Adipocyte (in vitro differentiated cells): Measurements from ENCODE around the gene ZNF284.
A peak's percentile ranks its signal among the peaks of the same experiment; 100 is the strongest.

Source experiments
- DNase-seq: peaks from one replicate; pipeline ENCODE4 v3.0.0-alpha.2; 2015; ENCODE audit warnings: low read depth
- H3K27me3 ChIP-seq: replicated peaks from 2 replicates; pipeline ENCODE4 v1.7.0; 2013; ENCODE audit warnings: mild to moderate bottlenecking, low read length, moderate library complexity; ENCODE audit not compliant: control insufficient read depth, insufficient read depth
- H3K36me3 ChIP-seq: 2 replicates; pipeline ENCODE4 v1.7.0; 2013; ENCODE audit warnings: low read length, mild to moderate bottlenecking, moderate library complexity; ENCODE audit not compliant: control insufficient read depth, insufficient read depth, severe bottlenecking
- H3K4me1 ChIP-seq: 2 replicates; pipeline ENCODE4 v1.7.0; 2013; ENCODE audit warnings: mild to moderate bottlenecking, low read length, moderate library complexity; ENCODE audit not compliant: control insufficient read depth, insufficient read depth
- H3K4me3 ChIP-seq: 2 replicates; pipeline ENCODE4 v1.7.0; 2013; ENCODE audit warnings: mild to moderate bottlenecking, low read length, moderate library complexity
- H3K9ac ChIP-seq: 2 replicates; pipeline ENCODE4 v1.7.0; 2013; ENCODE audit warnings: mild to moderate bottlenecking, low read length, moderate library complexity
- H3K9me3 ChIP-seq: 2 replicates; pipeline ENCODE4 v1.7.0; 2013; ENCODE audit warnings: mild to moderate bottlenecking, low read length, moderate library complexity; ENCODE audit not compliant: control insufficient read depth

ZNF284 gene

GRCh38 chr19:44061038-44061437 is 10.9 kb upstream of the ZNF284 start:
- H3K36me3 ChIP-seq: peaks cover 81% of the 10 kb centered on the region
- no peak overlapping the region for H3K9ac ChIP-seq
- DNase-seq: no peak
- H3K4me1 ChIP-seq: no peaks in the 10 kb centered on the region
- peaks cover 15% of the 10 kb centered on the region for H3K9me3 ChIP-seq
- H3K27me3 ChIP-seq: no peaks in the 10 kb centered on the region
- no peak overlapping the region for H3K4me3 ChIP-seq

GRCh38 chr19:44066305-44066704 is 5.7 kb upstream of the ZNF284 start:
- no peak for DNase-seq
- no peaks in the 10 kb centered on the region for H3K27me3 ChIP-seq
- no peak overlapping the region for H3K9ac ChIP-seq
- peaks cover 45% of the 10 kb centered on the region for H3K9me3 ChIP-seq
- H3K4me1 ChIP-seq: peaks cover 2% of the 10 kb centered on the region
- H3K36me3 ChIP-seq: peaks cover 71% of the 10 kb centered on the region
- H3K4me3 ChIP-seq: peak overlapping the region; percentile 64

- H3K27me3 ChIP-seq: no peaks in the 10 kb centered on the region
Measured at GRCh38 chr19:44069415-44069814, 2.5 kb upstream of the ZNF284 start.

DNA sequence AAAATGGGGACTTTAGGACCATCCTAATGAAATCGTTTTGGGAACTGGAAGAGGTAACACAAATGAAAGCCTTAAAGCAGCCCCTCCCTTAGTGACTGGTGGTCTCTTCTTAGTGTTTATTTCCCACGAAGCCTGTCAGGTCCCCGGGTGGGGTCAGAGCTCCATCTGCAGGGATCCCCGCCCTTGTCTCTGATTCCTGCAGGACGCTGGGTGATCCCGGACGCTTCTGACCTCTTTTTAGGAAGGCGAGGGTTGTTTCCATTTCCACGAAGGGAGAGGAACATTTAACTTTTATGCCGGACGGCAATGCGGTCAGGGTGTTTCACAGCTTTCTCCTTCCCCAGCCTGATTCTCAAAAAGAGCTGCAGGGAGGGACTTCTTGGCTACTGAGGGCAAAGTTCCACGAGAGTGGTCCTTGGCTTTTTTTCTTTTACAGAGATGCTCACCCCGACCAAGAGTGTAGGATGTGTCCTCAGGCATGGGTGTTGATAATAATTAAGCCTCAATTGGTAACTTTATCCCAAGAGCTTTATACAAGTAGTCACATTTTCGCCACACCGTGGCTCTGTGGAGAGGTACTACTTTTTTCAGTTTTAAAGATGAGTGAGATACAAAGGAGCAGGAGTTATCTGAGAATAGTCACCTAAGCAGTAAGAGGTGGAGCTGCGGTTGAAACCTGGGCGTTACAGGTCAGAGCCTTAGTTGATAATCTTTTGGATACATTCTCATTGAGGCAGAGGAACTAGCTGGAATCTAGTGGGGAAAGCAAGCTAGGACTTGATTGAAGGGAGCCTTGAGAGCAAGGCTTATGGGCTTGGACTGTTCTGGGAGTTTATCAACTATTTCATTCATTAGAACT is 813 bp downstream of the ZNF284 start:
- Histone ChIP-seq H3K4me3 (peak overlapping the region; percentile 90), H3K4me1 (peaks cover 11% of the 10 kb centered on the region), H3K27me3 (no peaks in the 10 kb centered on the region), H3K9me3 (peaks cover 12% of the 10 kb centered on the region), H3K9ac (peak overlapping the region; percentile 82), H3K36me3 (peaks cover 9% of the 10 kb centered on the region)
- peak; percentile 38 for DNase-seq

More at GRCh38 chr19:44069415-44069814, 2.5 kb upstream of the ZNF284 start:
- H3K9me3 ChIP-seq: peaks cover 45% of the 10 kb centered on the region
- H3K9ac ChIP-seq: no peak overlapping the region
- no peak for DNase-seq
- H3K4me3 ChIP-seq: no peak overlapping the region
- H3K4me1 ChIP-seq: peaks cover 11% of the 10 kb centered on the region
- H3K36me3 ChIP-seq: peaks cover 39% of the 10 kb centered on the region

DNA sequence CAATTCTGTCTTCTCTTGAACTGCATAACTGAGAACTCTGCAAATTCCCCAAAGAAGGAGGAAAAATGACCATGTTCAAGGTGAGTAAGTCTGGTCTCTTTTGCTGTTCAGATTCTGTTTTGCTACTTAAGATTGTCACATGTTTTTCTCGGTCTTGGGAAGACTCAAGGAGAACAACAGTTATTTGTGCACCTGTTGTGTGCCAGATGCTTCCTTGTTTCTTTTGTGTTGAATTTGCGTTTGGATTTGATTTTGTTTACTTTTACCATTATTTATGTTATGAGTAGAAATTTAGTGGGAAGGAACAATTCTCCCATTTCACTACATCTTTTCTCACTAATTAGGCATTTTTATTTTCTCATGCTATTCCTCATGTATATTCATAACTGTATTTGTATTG is 4.4 kb downstream of the ZNF284 start:
- no peaks in the 10 kb centered on the region for H3K9me3 ChIP-seq
- DNase-seq: no peak
- H3K27me3 ChIP-seq: no peaks in the 10 kb centered on the region
- no peak overlapping the region for H3K9ac ChIP-seq
- H3K36me3 ChIP-seq: peaks cover 21% of the 10 kb centered on the region
- no peak overlapping the region for H3K4me3 ChIP-seq
- H3K4me1 ChIP-seq: peaks cover 9% of the 10 kb centered on the region

DNA sequence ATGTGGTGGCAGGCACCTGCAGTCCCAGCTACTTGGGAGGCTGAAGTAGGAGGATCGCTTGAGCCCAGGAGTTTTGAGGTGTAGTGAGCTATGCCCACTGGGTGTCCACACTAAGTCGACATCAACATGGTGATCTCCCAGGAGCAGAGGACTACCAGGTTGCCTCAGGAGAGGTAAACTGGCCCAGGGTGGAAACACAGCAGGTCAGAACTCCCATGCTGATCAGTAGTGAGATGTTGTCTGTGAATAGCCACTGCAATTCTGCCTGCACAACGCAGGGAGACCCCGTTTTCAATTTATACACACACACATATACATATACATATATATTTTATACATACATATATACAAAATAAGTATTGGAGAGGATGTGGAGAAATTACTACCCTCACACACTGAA is 20.1 kb downstream of the ZNF284 start:
- Histone ChIP-seq H3K4me3 (no peak overlapping the region), H3K36me3 (peaks cover 13% of the 10 kb centered on the region), H3K27me3 (no peaks in the 10 kb centered on the region), H3K9me3 (no peaks in the 10 kb centered on the region), H3K9ac (no peak overlapping the region), H3K4me1 (peaks cover 8% of the 10 kb centered on the region)
- DNase-seq: no peak

DNA sequence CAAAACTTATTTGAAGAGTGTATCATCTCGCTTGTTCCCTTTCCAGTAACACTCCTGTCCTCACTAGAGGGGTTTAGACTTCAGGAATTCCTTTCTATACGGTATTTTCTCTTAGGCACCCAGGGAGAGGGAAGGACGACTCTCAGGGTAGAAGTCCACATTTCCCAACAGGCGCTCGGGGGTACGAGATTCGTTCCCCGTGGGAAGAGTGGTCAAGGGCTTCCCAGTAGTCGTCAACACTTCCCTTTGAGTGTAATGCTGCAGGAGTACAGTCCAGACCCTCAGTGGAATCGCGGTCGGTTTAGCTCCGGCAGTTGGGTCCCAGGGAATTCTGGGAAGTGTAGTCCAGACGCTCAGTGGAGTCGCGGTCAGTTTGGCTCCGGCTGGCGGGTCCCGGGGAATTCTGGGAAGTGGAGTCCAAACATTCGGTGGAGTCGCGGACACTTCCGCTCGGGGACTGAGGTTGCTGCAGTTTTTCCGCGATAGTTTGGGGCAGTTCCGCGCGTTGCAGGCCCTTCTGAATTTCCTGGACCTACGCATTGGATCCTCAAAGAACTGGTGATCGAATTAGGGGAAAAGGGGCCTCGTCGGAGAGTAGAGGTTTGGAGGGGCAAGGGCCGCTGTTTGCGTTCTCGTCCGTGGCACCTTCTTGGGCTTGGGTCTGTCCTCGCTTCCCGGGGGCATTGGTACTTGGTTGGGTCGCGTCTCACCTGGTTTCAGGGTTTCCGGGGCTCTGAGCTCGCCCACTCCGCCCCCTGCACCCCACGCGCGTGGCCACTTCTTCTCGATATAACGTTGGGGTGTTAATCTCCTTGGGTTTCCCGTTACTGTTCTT is 22.2 kb downstream of the ZNF284 start, which contains the start of gene ZNF224:
Gene ZNF224 (plus strand): TSS at position 431 of the 835 bp plus-strand sequence. CDS start 3,513 bp downstream, outside the sequence.
- H3K9ac ChIP-seq: peak within 1 kb of the TSS; percentile 99
- H3K27me3 ChIP-seq: no peaks in the 10 kb centered on the region
- no peaks in the 10 kb centered on the region for H3K9me3 ChIP-seq
- peak; percentile 98 for DNase-seq
- H3K4me1 ChIP-seq: peaks cover 8% of the 10 kb centered on the region
- H3K4me3 ChIP-seq: peak within 1 kb of the TSS; percentile 82
- peaks cover 27% of the 10 kb centered on the region for H3K36me3 ChIP-seq

GRCh38 chr19:44107751-44108150 is 35.8 kb downstream of the ZNF284 start:
- peak overlapping the region; percentile 44 for H3K4me3 ChIP-seq
- peaks cover 55% of the 10 kb centered on the region for H3K36me3 ChIP-seq

DNA sequence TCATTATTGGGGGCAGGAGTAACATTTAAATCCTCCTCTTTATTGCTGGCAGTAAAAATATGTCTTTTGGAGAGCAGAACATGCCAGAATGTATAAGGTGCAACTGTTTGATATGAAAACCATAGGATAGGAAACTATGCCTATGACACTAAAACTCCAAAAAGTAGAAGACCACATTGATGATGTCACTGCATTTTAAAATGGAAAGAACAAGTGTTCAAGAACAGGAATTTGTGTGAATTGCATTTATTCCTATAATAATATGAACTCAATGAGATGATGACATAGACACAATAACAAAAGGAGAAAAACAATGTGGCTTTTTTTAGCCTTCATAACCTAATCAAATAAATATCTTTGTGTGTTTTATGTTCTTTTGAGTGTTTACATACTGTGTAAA is 37.5 kb downstream of the ZNF284 start:
- no peaks in the 10 kb centered on the region for H3K27me3 ChIP-seq
- no peak for DNase-seq
- peaks cover 9% of the 10 kb centered on the region for H3K4me1 ChIP-seq
- no peak overlapping the region for H3K9ac ChIP-seq
- H3K9me3 ChIP-seq: peaks cover 36% of the 10 kb centered on the region
- peaks cover 38% of the 10 kb centered on the region for H3K36me3 ChIP-seq
- no peak overlapping the region for H3K4me3 ChIP-seq

More at GRCh38 chr19:44107751-44108150, 35.8 kb downstream of the ZNF284 start:
- no peak for DNase-seq
- peaks cover 4% of the 10 kb centered on the region for H3K4me1 ChIP-seq
- peaks cover 41% of the 10 kb centered on the region for H3K9me3 ChIP-seq
- no peak overlapping the region for H3K9ac ChIP-seq
- H3K27me3 ChIP-seq: no peaks in the 10 kb centered on the region

DNA sequence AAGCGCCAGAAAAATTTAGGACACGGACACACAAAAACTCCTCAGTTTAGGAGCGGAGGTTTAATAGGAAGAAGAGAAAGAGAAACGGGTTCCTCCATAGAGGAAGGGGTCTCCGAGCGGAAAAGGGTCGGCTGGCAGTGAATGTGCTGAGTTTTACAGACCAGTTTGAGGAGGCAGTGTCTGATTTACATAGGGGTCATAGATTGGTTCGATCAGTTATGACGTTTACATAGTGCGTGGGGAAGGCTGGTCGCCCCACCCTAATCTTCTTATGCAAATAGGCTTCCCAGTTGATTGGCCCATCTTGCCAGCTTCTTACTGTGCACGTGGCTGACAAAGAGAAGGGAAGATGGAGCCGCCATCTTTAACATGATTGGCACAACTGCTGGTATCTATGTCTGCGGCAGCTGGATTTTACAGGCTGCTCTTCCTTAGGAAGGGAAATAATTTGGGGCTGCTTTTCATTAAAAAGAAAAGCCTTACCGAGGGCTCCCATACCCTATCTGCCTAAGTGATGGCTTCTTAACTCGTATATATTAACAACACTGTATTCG is 40.0 kb downstream of the ZNF284 start:
- H3K9ac ChIP-seq: peak overlapping the region; percentile 90
- peaks cover 26% of the 10 kb centered on the region for H3K36me3 ChIP-seq
- peak; percentile 91 for DNase-seq
- H3K4me1 ChIP-seq: peaks cover 14% of the 10 kb centered on the region
- no peaks in the 10 kb centered on the region for H3K27me3 ChIP-seq
- peak overlapping the region; percentile 95 for H3K4me3 ChIP-seq
- peaks cover 17% of the 10 kb centered on the region for H3K9me3 ChIP-seq

DNA sequence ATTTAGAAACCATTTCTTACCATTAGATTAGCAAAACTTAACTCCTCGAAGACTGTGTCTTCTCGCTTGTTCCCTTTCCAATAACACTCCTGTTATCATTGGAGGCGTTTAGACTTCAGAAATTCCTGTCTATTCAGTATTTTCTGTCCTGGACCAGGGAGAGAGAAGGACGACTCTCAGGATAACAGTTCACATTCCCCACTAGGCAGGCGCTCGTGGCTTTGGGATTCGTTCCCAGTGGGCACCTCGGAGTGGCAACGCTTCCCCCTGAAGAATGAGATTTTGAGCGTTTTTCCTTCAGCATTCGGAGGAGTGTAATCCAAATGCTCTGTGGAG is 40.8 kb downstream of the ZNF284 start:
- H3K4me3 ChIP-seq: peak overlapping the region; percentile 95
- H3K36me3 ChIP-seq: peaks cover 24% of the 10 kb centered on the region
- no peak for DNase-seq
- peak overlapping the region; percentile 90 for H3K9ac ChIP-seq
- peaks cover 14% of the 10 kb centered on the region for H3K4me1 ChIP-seq
- no peaks in the 10 kb centered on the region for H3K27me3 ChIP-seq
- peaks cover 9% of the 10 kb centered on the region for H3K9me3 ChIP-seq
